ENCODE measurements around the gene ACSS1. TPM values are rescaled to one million over a fixed set of nuclear protein-coding genes. Genes with fewer than 3 reads are reported as not detected.

Gene ACSS1
- polyA plus RNA-seq, 2 donors: 8.0 to 8.8 TPM

GRCh38 chr20:24965065-24965919, 92.6 kb downstream of the ACSS1 start:
- no peaks in the 10 kb centered on the region for H3K9me3 ChIP-seq (ENCODE audit: control insufficient read depth in 2 of 2, insufficient read depth in 1 of 2, low read depth in 1 of 2, low read length in 1 of 2)
- no peak overlapping the region for H3K4me3 ChIP-seq (ENCODE audit: low read depth in 1 of 2, low read length in 2 of 2)
- H3K4me1 ChIP-seq (ENCODE audit: control insufficient read depth in 2 of 2, insufficient read depth in 2 of 2, low read length in 1 of 2): no peaks in the 10 kb centered on the region
- no peak overlapping the region for H3K27ac ChIP-seq (ENCODE audit: low read depth in 2 of 2, low read length in 1 of 2)
- H3K27me3 ChIP-seq (ENCODE audit: control insufficient read depth in 1 of 2, insufficient read depth in 2 of 2, low read length in 2 of 2): no peaks in the 10 kb centered on the region
- WGBS, 2 donors: 82 to 88% methylated on average over 7 of the region's 7 CpGs
- H3K36me3 ChIP-seq (ENCODE audit: control insufficient read depth in 2 of 2, insufficient read depth in 2 of 2, low read length in 1 of 2): peaks cover 6 to 42% of the 10 kb centered on the region in 2 donors

DNA sequence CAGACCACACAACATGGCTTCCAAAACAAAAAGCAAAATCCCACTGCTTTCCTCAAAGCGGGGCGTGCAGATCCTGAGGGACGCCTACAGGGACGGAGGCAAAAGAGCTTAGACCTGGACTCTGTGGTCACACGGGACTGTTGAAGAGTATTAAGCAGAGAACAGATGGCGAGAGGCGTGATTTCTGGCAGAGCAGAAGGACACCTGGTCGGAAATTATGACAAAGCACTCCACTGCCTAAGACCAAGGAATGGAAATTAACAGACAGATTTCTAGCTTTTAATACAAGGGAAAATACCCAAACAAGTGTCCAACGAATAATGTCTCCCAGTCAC, 93.5 kb downstream of the ACSS1 start:
- Histone ChIP-seq H3K4me1 (ENCODE audit: control insufficient read depth in 2 of 2, insufficient read depth in 2 of 2, low read length in 1 of 2) (no peaks in the 10 kb centered on the region), H3K27ac (ENCODE audit: low read depth in 2 of 2, low read length in 1 of 2) (no peak overlapping the region), H3K4me3 (ENCODE audit: low read depth in 1 of 2, low read length in 2 of 2) (no peak overlapping the region), H3K9me3 (ENCODE audit: control insufficient read depth in 2 of 2, insufficient read depth in 1 of 2, low read depth in 1 of 2, low read length in 1 of 2) (no peaks in the 10 kb centered on the region), H3K27me3 (ENCODE audit: control insufficient read depth in 1 of 2, insufficient read depth in 2 of 2, low read length in 2 of 2) (no peaks in the 10 kb centered on the region), H3K36me3 (ENCODE audit: control insufficient read depth in 2 of 2, insufficient read depth in 2 of 2, low read length in 1 of 2) (peaks cover 4 to 44% of the 10 kb centered on the region in 2 donors)
- WGBS, 2 donors: 87 to 90% methylated on average over 9 of the region's 9 CpGs

- Histone ChIP-seq H3K36me3 (ENCODE audit: control insufficient read depth in 2 of 2, insufficient read depth in 2 of 2, low read length in 1 of 2) (peaks cover 4 to 42% of the 10 kb centered on the region in 2 donors), H3K27ac (ENCODE audit: low read depth in 2 of 2, low read length in 1 of 2) (no peak overlapping the region), H3K4me1 (ENCODE audit: control insufficient read depth in 2 of 2, insufficient read depth in 2 of 2, low read length in 1 of 2) (no peaks in the 10 kb centered on the region), H3K27me3 (ENCODE audit: control insufficient read depth in 1 of 2, insufficient read depth in 2 of 2, low read length in 2 of 2) (no peaks in the 10 kb centered on the region), H3K9me3 (ENCODE audit: control insufficient read depth in 2 of 2, insufficient read depth in 1 of 2, low read depth in 1 of 2, low read length in 1 of 2) (no peaks in the 10 kb centered on the region), H3K4me3 (ENCODE audit: low read depth in 1 of 2, low read length in 2 of 2) (no peak overlapping the region)
- WGBS, 2 donors: 95% methylated on average over 21 of the region's 21 CpGs
Measured at GRCh38 chr20:24963672-24964505, 94.0 kb downstream of the ACSS1 start.

- H3K4me3 ChIP-seq (ENCODE audit: low read depth in 1 of 2, low read length in 2 of 2): no peak overlapping the region
- no peaks in the 10 kb centered on the region for H3K4me1 ChIP-seq (ENCODE audit: control insufficient read depth in 2 of 2, insufficient read depth in 2 of 2, low read length in 1 of 2)
- peaks cover 4 to 37% of the 10 kb centered on the region in 2 donors for H3K36me3 ChIP-seq (ENCODE audit: control insufficient read depth in 2 of 2, insufficient read depth in 2 of 2, low read length in 1 of 2)
- no peaks in the 10 kb centered on the region for H3K27me3 ChIP-seq (ENCODE audit: control insufficient read depth in 1 of 2, insufficient read depth in 2 of 2, low read length in 2 of 2)
- WGBS, 2 donors: 91 to 93% methylated on average over 6 of the region's 6 CpGs
- no peak overlapping the region for H3K27ac ChIP-seq (ENCODE audit: low read depth in 2 of 2, low read length in 1 of 2)
- H3K9me3 ChIP-seq (ENCODE audit: control insufficient read depth in 2 of 2, insufficient read depth in 1 of 2, low read depth in 1 of 2, low read length in 1 of 2): no peaks in the 10 kb centered on the region
Measured at GRCh38 chr20:24962510-24962909, 95.4 kb downstream of the ACSS1 start.

GRCh38 chr20:24962182-24962492, 95.8 kb downstream of the ACSS1 start:
- Histone ChIP-seq H3K27ac (ENCODE audit: low read depth in 2 of 2, low read length in 1 of 2) (no peak overlapping the region), H3K9me3 (ENCODE audit: control insufficient read depth in 2 of 2, insufficient read depth in 1 of 2, low read depth in 1 of 2, low read length in 1 of 2) (no peaks in the 10 kb centered on the region), H3K27me3 (ENCODE audit: control insufficient read depth in 1 of 2, insufficient read depth in 2 of 2, low read length in 2 of 2) (no peaks in the 10 kb centered on the region), H3K4me1 (ENCODE audit: control insufficient read depth in 2 of 2, insufficient read depth in 2 of 2, low read length in 1 of 2) (no peaks in the 10 kb centered on the region), H3K36me3 (ENCODE audit: control insufficient read depth in 2 of 2, insufficient read depth in 2 of 2, low read length in 1 of 2) (peaks cover 4 to 34% of the 10 kb centered on the region in 2 donors), H3K4me3 (ENCODE audit: low read depth in 1 of 2, low read length in 2 of 2) (no peak overlapping the region)
- WGBS, 2 donors: 95 to 100% methylated on average over 2 of the region's 2 CpGs

DNA sequence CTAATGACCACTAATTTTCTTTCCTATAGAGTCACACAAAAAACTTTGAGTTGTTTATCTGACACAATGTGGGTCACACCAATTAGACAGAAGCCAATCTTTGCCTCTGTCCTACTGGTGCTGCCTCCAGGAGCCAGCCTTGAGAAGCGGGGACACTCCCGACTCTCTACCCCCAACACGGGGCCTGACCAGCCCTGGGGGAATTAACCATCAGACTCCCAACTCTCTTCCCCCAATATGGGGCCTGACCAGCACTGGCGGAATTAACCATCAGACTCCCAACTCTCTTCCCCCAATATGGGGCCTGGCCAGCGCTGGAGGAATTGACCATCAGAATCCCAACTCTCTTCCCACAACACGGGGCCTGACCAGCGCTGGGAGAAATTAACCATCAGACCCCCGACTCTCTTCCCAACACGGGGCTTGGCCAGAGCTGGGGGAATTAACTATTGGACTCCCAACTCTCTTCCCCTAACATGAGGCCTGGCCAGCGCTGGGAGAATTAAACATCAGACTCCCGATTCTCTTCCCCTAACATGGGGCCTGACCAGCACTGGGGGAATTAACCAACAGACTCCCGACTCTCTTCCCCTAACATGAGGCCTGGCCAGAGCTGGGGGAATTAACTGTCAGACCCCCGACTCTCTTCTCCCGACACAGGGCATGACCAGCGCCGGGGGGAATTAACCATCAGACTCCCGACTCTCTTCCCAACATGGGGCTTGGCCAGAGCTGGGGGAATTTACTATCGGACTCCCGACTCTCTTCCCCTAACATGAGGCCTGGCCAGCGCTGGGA, 96.4 kb downstream of the ACSS1 start:
- H3K9me3 ChIP-seq (ENCODE audit: control insufficient read depth in 2 of 2, insufficient read depth in 1 of 2, low read depth in 1 of 2, low read length in 1 of 2): no peaks in the 10 kb centered on the region
- no peak overlapping the region for H3K4me3 ChIP-seq (ENCODE audit: low read depth in 1 of 2, low read length in 2 of 2)
- peaks cover 4 to 33% of the 10 kb centered on the region in 2 donors for H3K36me3 ChIP-seq (ENCODE audit: control insufficient read depth in 2 of 2, insufficient read depth in 2 of 2, low read length in 1 of 2)
- 88% methylated on average over 20 of the region's 20 CpGs for WGBS, 2 donors
- H3K4me1 ChIP-seq (ENCODE audit: control insufficient read depth in 2 of 2, insufficient read depth in 2 of 2, low read length in 1 of 2): no peaks in the 10 kb centered on the region
- H3K27ac ChIP-seq (ENCODE audit: low read depth in 2 of 2, low read length in 1 of 2): no peak overlapping the region
- H3K27me3 ChIP-seq (ENCODE audit: control insufficient read depth in 1 of 2, insufficient read depth in 2 of 2, low read length in 2 of 2): no peaks in the 10 kb centered on the region

- H3K27ac ChIP-seq (ENCODE audit: low read depth in 2 of 2, low read length in 1 of 2): no peak overlapping the region
Measured at GRCh38 chr20:24960861-24961260, 97.1 kb downstream of the ACSS1 start.

DNA sequence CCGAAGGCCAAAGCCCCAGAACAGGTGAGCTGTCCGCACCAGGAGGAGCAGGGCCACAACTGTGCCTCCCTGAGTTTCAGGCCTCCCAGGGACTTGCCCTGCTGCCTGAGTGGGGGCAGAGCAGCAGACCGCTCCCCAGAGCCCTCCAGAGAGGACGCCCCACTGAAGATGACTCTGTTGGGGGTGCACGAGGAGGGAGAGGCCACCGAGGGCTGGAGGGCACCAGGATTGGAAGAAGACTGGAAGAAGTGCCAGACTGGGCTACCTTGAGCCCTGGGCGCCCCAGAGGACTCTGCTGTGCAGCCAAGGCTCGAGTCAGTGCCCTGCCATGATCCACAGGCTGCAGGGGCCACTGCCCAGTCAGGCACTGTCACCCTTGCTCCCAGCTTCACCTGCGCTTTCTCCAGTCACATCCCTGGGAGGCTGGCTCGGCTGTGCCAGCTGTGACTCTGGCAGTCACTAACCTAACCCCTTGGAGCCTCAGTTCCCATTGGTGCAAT, 97.6 kb downstream of the ACSS1 start:
- Histone ChIP-seq H3K4me3 (ENCODE audit: low read depth in 1 of 2, low read length in 2 of 2) (no peak overlapping the region), H3K27ac (ENCODE audit: low read depth in 2 of 2, low read length in 1 of 2) (no peak overlapping the region), H3K27me3 (ENCODE audit: control insufficient read depth in 1 of 2, insufficient read depth in 2 of 2, low read length in 2 of 2) (no peaks in the 10 kb centered on the region), H3K9me3 (ENCODE audit: control insufficient read depth in 2 of 2, insufficient read depth in 1 of 2, low read depth in 1 of 2, low read length in 1 of 2) (no peaks in the 10 kb centered on the region), H3K4me1 (ENCODE audit: control insufficient read depth in 2 of 2, insufficient read depth in 2 of 2, low read length in 1 of 2) (no peaks in the 10 kb centered on the region), H3K36me3 (ENCODE audit: control insufficient read depth in 2 of 2, insufficient read depth in 2 of 2, low read length in 1 of 2) (peaks cover 4 to 38% of the 10 kb centered on the region in 2 donors)
- 89 to 92% methylated on average over 10 of the region's 10 CpGs for WGBS, 2 donors

More at GRCh38 chr20:24960861-24961260, 97.1 kb downstream of the ACSS1 start:
- H3K9me3 ChIP-seq (ENCODE audit: control insufficient read depth in 2 of 2, insufficient read depth in 1 of 2, low read depth in 1 of 2, low read length in 1 of 2): no peaks in the 10 kb centered on the region
- H3K36me3 ChIP-seq (ENCODE audit: control insufficient read depth in 2 of 2, insufficient read depth in 2 of 2, low read length in 1 of 2): peaks cover 4 to 38% of the 10 kb centered on the region in 2 donors
- no peaks in the 10 kb centered on the region for H3K4me1 ChIP-seq (ENCODE audit: control insufficient read depth in 2 of 2, insufficient read depth in 2 of 2, low read length in 1 of 2)
- no peaks in the 10 kb centered on the region for H3K27me3 ChIP-seq (ENCODE audit: control insufficient read depth in 1 of 2, insufficient read depth in 2 of 2, low read length in 2 of 2)
- 50 to 56% methylated on average over 2 of the region's 2 CpGs for WGBS, 2 donors
- H3K4me3 ChIP-seq (ENCODE audit: low read depth in 1 of 2, low read length in 2 of 2): no peak overlapping the region

- H3K4me1 ChIP-seq (ENCODE audit: control insufficient read depth in 2 of 2, insufficient read depth in 2 of 2, low read length in 1 of 2): no peaks in the 10 kb centered on the region
- WGBS, 2 donors: 86 to 92% methylated on average over 14 of the region's 14 CpGs
- H3K27me3 ChIP-seq (ENCODE audit: control insufficient read depth in 1 of 2, insufficient read depth in 2 of 2, low read length in 2 of 2): no peaks in the 10 kb centered on the region
- H3K36me3 ChIP-seq (ENCODE audit: control insufficient read depth in 2 of 2, insufficient read depth in 2 of 2, low read length in 1 of 2): peaks cover 4 to 37% of the 10 kb centered on the region in 2 donors
- H3K4me3 ChIP-seq (ENCODE audit: low read depth in 1 of 2, low read length in 2 of 2): no peak overlapping the region
- no peak overlapping the region for H3K27ac ChIP-seq (ENCODE audit: low read depth in 2 of 2, low read length in 1 of 2)
- no peaks in the 10 kb centered on the region for H3K9me3 ChIP-seq (ENCODE audit: control insufficient read depth in 2 of 2, insufficient read depth in 1 of 2, low read depth in 1 of 2, low read length in 1 of 2)
Measured at GRCh38 chr20:24959591-24960301, 98.2 kb downstream of the ACSS1 start.

Data from esophagus (tissue), 2 donors.